ENCODE results near the gene WNT7A.
"Not testable (repeated sequence)": the region's sequence is repeated elsewhere in the genome, so short reads cannot be mapped to it uniquely, and the experiment has no call there.

The WNT7A gene

DNA sequence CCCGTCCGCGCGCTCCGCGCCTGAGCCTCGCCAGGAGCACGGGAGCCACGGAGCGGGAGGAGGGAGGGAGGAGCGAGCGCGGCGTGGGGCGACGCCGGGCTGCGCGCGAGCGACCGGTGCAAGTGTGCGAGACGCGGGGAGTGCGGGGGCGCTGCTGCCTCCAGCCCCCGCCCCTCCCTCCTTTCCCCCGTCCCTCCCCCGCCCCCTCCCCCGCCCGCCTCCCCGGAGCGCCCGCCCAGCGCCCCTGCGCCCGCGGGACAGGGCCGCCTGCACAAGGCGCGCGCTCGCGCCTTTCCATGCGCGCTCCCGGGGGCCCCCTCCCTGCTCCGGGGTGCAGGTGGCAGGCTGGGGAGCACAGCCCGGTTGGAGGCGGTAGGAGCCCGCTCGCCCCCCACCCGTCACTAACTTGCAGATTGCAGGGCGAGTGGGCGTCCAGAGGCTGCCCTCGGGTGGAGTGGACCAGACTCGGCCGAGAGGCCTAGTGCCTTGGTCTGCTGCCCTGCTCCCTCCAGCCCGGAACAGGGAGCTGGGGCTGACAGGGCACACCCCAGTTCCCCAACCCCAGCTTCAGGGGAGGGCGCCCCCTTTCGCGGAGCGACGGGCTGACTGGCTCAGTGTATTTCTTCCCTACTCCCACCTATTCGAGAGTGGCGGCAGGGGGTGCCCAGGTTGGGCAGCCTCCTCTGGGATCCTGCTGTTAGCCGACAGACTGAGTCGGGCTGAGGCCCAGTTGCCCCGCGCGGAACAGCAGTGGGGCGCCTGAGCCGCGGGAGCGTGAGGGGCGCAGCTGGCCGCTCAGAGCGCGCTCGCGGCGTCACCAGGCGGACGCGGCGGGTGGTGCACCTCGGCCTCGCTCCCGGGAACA lies at the start of gene WNT7A:
TSS of gene WNT7A (minus strand) at position 126 of the 865 bp plus-strand sequence. CDS start 255 bp downstream, outside the sequence.
- peak; percentile 48 for DNase-seq (ENCODE audit: low spot score)

DNA sequence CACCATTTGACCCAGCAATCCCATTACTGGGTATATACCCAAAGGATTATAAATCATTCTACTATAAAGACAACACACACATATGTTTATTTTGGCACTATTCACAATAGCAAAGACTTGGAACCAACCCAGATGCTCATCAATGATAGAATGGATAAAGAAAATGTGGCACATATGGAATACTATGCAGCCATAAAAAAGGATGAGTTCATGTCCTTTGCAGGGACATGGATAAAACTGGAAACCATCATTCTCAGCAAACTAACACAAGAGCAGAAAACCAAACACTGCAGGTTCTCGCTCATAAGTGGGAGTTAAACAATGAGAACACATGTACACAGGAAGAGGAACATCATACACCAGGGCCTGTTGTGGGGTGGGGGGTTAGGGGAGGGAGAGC lies 48.9 kb upstream of the WNT7A start:
- DNase-seq (ENCODE audit: low spot score) = not testable (repeated sequence)

DNA sequence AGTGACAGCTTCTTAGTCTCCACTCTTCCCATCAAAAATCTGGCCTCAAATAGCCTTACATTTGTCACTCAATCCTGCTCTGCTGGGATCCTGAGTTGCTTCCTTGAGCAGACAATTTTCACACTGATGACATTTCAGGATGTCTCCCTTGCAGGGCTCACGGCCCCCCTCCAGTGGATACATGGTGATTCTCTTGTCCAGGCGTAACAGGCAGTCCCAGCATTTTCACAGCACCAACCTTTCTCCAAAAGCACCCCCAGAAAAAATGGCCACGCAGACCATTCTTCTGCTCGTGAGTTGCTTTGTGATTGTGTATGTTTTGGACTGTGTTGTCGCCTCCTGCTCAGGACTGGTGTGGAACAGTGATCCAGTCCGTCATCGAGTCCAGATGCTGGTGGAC lies 47.4 kb upstream of the WNT7A start:
- DNase-seq (ENCODE audit: low spot score) = no peak

DNA sequence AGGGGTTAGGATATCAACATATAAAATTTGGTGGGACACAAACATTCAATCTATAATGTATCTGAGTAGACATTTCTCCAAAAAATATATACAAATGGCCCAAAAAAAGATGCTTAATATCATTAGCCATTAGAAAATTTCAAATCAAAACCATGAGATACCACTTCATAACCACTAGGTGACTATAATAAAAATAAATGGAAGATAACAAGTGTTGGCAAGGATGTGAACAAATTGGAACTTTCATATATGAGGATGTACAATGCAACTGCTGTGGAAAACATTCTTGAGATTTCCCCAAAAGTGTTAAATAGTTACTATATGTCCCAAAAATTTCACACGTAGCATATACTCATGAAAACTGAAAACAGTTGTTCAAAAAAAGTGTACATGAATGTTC lies 36.5 kb upstream of the WNT7A start:
- no peak for DNase-seq (ENCODE audit: low spot score)

DNA sequence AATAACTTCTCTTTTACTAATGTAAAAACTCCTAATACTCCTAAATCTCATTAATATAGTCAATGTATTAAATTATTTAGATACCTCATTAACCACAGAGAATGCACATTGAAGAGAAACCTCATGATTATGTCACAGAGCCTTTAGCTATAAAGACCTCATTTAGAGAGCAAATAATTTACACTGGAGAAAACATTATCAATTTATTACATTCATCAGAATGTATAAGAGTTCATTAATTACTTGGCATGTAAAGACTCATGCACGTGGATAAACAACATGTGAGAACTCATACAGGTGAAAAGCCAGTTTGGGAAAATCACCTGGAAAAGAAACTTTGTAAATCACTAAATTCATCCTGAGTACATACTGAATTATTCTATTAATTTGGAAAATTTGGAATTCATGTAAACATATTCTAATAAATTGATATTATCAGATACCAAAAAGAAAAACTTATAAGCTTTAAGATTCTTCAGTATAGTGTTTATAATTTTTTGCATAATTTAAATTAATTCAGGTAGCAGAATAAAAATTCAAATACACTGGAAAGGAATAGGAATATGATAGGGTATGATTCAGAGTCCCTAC lies 22.9 kb upstream of the WNT7A start:
- no peak for DNase-seq (ENCODE audit: low spot score)

DNA sequence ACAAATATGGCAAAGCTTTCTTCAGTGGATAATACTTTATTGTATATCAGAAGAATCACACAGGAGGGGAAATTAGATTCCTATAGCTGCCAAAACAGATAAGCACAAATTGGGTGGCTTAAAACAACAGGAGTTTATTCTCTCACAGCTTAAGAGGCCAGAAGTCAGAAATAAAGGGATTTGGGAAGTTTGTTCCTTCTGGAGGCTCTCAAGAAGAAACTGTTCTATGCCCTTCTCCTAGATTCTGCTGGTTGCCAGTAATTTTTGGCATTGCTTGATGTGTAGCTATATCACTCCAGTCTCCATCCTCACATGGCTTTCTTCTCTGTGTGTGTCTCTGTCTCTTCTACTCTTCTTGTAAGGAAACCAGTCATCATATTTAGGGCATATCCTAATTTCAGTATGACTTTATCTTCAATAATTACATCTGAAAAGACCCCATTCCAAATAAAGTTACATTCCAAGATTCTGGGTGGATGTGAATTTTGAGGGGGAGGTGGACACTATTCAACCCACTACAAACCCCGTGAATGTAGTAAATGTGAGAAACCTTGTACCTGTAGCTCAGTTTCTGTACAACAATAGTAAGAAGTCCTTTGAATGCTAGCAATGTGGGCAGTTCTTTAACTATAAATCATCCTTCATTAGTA lies 22.2 kb upstream of the WNT7A start:
- DNase-seq (ENCODE audit: low spot score) = no peak

DNA sequence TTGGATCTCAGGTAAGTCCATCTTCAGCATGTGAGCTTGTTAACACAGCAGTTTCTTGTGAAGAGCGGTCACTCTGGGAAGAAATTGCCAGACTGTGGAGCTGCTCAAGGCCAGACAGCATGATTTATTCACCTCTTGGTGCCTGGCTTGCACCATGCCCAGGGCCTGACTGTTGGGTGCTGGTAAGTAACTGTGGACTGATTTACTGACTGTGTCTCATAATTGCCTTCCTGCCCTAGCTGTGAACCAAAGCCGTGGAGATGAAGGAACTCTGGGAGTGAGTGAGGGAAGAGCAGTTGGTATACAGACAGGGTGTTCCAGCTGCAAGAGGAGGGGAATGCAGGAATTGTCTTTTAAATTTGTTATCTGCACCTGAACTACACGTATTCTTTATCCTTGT lies 18.5 kb upstream of the WNT7A start:
- DNase-seq (ENCODE audit: low spot score) = no peak

DNA sequence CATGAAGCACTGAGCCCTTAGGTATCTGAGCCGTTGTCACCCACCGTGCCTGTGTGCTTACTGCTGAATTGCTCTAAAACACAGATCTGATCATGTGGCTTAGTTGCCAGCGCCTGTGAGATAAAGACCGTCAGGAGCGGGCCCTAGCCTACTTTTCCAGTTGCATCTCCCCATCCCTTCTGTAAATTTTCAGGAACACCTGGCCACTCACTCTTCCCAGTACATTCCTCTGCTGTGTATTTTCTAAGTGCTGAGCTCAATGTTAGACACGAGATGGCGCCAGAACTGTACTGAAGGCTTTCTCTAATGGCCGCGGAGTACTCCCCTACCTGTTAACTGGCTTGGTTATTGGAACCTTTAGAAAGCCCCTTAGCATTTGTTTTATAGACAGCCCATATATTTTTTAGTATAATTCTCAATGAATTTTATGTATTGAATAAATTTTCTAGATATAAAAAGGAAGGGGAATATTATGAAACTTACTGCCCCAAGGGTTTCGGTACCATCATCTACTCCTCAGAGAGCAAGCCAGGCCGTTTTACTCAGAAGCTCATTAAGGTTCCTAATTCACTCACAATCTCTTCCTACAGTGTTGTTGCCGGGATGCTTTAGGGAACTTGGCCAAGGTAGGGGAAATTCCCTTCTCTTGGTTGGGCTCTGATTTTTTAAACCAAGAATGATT lies 16.7 kb upstream of the WNT7A start:
- peak; percentile 66 for DNase-seq (ENCODE audit: low spot score)

DNA sequence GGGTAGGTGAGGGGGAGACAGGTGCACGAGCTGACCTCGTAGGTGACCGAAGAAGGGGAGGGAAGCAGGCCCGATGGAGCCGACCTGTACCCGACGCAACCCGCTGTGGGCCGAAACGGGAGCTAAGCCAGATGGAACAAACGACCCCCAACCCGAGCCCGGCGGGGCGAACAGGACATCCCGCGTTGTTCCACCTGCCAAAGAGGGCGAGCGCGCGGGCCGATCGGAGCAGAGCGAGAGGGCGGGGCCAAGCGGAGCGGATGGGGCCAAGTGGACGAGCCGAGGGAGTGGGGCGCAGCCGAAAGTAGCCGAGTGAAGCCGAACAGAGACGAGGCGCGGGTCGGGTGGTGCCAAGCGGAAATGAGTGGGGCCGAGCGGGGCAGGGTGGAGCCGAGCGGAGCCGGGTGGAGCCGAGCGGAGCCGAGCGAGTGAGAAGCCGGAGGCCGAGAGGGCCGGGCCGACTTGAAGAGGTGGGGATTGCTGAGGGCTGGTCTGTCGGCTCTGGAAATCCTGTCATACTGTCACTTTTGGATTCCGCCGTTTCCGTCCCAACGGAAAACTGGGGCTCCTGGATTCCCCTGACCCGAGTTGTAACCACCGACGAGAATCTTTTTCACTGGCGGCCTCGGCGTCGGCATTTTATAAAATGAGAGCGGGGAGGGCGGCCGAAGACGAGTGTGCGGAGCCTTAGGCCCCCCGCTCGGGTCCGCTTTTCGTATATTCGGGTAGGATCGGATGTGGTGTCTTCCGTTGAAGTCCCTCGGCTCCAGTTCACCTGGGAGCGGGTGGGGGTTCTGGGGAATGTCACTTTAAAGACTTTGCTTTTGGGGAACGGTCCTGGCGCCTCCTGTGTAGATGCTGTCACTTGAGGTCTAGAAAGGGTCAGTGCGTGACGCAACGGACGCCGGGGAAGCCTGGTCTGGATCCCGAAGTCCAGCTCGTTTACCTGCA lies 15.6 kb upstream of the WNT7A start:
- DNase-seq (ENCODE audit: low spot score) = peak; percentile 91

DNA sequence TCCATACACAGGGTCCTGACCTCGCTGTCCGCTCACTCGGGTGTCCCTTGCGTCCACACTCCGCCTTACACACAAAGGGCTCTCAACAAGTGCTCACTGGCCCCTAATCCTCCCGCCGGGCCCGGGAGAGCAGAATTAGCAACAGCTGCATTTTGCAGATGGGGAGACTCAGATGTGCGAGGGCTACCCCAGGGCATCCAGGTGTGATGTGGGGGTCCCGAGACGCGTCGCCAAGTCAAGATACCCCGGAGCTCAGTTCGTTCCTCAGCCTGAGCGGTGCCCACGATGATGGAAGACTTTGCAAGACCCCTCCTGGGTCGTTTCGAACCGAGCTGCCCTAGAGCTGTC lies 14.9 kb upstream of the WNT7A start:
- DNase-seq (ENCODE audit: low spot score) = no peak

DNA sequence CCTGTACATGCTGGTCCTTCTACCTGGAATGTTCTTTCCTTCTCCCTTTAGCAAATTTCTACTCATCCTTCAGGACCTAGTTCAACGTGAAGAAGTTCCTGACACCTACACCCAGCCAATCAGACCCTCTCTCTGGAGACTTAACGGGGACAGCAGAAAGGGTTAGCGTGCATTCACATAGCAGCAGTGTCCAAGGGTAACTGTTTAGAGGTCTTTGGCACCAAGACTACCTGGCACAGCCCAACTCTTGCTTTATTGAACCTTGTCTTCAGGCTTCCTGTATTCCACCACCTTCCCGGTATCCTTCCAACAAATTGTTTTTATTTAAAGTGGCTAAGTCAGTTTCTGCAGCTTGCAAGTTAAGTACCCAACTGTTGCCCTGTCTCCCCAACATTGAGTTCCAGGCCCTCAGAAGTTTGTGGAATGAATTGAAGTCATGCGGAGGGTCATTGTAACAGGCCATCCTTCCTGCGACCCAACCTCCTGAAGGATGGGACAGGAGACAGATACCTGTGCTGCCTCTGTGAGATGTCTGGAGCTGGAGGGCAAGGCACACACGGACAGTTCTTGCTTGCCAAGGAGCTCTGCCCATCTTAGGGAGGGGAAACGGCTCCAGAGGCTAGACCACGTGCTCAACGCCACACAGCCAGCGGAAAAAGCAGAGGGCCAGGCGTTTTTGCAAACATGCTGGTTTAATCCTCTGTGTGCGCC lies 14.4 kb upstream of the WNT7A start:
- no peak for DNase-seq (ENCODE audit: low spot score)

DNA sequence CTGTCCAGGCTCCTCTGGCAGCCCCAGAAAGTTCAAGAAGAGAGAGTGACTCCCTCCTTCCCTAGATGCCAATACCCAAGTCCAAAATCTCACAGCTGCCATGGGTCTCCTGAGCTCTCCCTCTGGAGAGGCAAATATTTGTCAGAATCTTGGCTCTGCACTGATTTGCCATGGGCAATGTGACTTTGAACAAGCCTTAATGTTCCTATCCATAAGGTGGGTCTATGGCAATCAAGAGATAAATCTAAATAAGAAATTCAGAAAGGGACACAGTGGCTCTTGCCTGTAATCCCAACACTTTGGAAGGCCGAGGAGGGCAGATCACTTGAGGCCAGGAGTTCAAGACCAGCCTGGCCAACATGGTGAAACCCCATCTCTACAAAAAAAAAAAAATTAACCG lies 12.4 kb upstream of the WNT7A start:
- DNase-seq (ENCODE audit: low spot score) = no peak

DNA sequence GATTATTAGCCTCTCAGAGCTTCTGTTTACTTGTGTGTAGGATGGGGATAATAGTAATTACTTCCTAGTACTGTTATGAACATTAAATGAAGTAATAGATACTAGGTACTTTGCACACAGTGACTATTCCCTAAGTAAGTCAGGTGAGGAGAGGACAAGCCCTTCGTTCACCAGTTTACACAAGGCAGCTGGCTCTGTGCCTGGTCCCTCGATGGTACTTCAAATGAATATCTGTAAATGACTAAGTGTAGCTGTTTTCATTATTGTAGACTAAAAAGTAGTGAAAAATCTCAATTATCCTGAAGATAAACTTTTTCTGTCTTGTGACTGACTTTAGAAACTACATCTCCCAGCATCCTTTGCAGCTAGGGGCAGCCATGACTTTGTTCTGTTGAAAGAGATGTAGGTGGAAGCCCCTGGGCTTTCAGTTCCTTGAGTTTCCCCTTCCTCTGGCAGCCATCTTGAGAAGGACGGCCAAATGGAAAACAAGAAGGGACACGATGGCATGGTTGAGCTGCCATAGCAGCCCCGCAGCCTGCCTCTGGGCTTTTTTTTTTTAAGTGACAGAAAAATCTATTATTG lies 11.7 kb upstream of the WNT7A start:
- no peak for DNase-seq (ENCODE audit: low spot score)

DNA sequence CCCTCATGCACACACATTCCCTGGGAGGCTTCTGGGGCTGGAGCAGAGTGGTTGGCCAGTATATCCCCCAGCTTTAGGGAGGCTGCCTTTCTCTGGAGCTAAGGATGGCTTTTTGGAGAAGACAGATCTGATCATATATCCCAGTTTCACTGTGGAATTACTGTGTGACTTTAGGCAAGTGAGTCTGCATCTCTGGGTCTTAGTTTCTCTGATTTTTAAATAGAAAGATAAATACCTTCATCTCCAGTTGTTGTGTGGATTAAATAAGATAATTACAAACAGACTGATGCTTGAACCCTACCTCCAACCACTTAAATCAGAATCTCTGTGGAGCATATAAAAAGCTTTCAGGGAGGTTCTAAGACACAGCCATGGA lies 11.1 kb upstream of the WNT7A start:
- DNase-seq (ENCODE audit: low spot score) = no peak

DNA sequence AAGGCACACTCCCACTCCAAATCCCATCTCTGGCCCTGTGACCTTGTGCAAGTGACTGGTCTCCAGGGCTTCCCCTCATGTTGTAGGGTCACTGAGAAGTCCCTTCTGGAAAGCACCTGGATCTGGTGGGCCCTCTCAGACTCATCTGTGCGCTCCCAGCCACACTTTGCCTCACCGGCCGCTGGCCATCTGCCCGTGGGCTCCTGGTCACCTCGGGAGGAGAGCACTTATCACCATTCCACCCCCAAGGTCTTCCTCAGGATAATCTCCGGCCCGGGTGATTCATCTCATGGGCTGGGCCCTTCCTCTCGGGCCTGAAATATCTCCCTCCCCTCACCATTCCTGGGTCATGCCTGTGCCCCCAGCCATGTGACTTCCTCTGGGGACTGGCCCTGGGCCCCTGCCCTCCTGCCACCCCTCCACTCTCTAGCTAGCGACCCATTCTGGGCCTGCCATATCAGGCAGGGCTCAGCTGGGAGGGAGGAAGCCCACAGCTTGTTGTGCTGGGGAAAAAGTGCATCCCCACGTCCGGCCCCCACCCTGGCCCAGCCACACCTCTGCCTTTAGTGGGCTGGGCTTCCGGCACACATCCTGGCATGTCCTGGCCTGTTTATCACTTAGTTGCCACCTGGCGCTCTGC lies 10.6 kb upstream of the WNT7A start:
- no peak for DNase-seq (ENCODE audit: low spot score)

DNA sequence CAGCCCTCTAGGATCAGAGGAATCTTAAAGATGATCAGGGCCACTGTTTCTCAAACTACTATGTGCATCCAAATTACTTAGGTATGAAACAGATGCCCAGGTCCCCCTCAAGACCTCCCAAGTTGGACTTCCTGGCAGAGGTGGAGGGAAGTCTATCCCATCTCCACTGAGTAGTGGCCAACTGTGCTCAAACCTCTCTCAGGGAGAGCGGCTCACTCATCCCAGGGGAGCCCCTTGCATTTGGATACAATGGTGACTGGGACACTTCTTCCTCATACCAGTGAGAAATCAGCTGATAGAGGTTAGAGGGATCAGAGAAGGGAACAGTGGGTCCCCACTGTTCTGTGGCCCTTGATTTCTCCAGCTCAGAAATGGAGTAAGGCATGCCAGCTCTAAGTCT lies 8.7 kb upstream of the WNT7A start:
- no peak for DNase-seq (ENCODE audit: low spot score)

DNA sequence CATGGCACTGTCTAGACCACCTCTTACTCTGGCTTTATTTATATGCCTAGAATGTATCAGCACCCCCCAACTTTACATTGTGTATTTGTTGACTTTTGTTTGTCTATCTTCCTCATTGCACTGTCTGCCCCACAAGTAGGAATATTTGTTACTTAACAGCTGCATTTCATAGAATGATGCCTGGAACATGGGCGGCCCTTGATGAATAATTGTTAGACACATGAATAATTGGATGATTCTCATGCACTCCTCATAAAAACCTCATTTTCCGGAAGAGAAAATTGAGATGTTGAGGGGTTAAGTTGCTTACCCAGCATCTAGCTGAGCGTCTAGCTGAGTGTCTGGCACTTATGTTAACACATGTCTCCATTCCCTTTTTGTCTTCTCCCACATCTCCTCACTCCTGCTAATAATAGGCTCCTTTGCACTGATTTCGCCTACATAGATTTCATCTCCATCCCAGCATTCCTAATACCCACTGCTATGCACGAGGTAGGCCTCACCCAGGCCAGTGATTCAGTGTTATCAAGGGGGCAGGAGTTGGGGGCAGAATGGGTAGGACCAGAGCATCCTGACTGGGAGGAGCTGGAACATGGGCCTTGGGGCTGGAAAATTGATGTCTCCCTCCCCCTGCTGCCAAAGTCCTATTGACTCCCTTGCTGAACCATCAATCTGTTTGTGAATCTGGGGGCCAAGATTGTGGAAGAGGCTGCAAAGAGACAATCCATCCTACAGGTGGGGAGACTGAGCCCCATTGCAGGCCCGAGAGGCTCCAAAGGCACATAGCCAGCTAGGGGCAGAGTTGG lies 7.8 kb upstream of the WNT7A start:
- DNase-seq (ENCODE audit: low spot score) = peak; percentile 62

DNA sequence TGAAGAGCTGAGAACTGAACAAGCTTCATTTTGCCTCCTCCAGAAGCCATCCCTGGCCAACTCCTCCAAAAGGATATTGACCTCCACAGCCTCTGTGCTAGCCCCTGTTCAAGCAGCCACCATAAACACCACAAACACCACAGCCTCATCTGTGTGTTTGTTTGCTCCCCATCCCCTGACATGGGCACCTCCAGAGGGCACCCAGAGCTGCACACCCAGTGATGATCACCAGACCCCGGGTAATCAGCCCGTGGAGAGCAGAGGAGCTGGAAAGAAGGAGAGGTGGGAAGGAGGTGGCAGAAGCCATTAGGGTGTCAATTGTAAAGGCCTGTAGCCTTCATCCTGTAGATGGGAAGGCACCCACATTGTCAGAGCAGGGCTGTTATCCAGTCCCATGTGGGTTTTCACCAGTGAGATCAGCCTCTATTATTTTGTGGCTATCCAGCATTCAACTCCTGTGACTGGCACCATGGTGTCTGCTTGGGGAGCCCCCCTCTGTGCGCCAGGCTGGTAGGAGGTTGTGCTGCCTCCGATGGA lies 6.8 kb upstream of the WNT7A start:
- no peak for DNase-seq (ENCODE audit: low spot score)

DNA sequence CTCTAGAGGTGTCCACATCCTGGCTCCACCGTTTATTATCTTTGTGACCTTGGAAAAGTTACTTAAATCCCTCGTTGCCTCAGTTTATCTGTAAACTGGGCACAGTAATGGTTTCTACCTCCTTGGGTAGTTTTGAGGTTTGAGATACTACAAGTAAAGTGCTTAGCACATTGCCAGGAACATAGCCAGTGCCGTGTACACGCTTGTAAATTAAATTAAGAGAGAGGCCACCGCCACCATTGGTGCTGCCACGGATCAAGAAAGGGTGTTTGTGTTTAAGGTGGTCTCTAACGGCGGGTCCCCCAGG lies 5.8 kb upstream of the WNT7A start:
- no peak for DNase-seq (ENCODE audit: low spot score)

All from putamen (tissue), 1 donor.